ENCODE data around the gene CRYBG2. TPM values are rescaled to one million over a fixed set of nuclear protein-coding genes. Genes with fewer than 3 reads are reported as not detected.

CRYBG2 gene
- total and polyA plus RNA-seq, 2 of the 13 experiments (the other 11 are each of a cell fraction or from before 2014, with no cell fraction given) = 1.3 to 2.9 TPM

DNA sequence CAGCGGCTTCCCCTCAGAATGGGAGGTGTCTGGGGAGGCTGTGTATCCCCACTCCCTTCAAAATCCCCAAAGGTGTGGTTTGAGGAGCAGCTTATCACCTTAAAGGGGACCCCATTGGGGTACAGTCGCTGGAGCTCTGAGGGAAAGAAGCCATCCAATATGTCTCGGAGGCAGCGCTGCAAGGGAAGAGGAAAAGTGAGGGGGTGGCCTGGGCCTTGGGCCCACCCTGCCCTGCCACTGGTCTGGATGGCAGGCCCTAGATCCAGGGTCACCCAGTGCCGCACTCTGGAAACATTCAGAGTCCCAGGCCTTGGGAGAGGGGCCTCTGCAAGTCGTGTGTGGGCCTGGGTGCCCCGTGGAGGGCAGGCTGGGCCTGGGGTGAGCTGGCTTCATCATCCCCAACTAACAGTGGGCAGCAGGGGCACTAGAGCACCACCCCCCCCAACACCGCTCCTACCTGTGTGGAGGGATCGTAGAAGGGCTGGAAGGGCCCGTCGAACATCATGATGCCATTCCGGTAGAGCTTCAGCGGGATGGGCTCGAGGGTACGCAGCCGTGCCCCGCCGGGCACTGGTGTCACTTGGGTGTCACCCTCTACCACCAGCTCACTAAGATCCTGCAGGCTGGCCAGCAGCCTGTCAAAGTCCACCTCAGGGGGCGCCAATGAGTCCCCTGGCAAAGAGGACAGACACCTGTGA lies 68.4 kb downstream of the CRYBG2 start (continued):
- TF ChIP-seq, protein P1, sequence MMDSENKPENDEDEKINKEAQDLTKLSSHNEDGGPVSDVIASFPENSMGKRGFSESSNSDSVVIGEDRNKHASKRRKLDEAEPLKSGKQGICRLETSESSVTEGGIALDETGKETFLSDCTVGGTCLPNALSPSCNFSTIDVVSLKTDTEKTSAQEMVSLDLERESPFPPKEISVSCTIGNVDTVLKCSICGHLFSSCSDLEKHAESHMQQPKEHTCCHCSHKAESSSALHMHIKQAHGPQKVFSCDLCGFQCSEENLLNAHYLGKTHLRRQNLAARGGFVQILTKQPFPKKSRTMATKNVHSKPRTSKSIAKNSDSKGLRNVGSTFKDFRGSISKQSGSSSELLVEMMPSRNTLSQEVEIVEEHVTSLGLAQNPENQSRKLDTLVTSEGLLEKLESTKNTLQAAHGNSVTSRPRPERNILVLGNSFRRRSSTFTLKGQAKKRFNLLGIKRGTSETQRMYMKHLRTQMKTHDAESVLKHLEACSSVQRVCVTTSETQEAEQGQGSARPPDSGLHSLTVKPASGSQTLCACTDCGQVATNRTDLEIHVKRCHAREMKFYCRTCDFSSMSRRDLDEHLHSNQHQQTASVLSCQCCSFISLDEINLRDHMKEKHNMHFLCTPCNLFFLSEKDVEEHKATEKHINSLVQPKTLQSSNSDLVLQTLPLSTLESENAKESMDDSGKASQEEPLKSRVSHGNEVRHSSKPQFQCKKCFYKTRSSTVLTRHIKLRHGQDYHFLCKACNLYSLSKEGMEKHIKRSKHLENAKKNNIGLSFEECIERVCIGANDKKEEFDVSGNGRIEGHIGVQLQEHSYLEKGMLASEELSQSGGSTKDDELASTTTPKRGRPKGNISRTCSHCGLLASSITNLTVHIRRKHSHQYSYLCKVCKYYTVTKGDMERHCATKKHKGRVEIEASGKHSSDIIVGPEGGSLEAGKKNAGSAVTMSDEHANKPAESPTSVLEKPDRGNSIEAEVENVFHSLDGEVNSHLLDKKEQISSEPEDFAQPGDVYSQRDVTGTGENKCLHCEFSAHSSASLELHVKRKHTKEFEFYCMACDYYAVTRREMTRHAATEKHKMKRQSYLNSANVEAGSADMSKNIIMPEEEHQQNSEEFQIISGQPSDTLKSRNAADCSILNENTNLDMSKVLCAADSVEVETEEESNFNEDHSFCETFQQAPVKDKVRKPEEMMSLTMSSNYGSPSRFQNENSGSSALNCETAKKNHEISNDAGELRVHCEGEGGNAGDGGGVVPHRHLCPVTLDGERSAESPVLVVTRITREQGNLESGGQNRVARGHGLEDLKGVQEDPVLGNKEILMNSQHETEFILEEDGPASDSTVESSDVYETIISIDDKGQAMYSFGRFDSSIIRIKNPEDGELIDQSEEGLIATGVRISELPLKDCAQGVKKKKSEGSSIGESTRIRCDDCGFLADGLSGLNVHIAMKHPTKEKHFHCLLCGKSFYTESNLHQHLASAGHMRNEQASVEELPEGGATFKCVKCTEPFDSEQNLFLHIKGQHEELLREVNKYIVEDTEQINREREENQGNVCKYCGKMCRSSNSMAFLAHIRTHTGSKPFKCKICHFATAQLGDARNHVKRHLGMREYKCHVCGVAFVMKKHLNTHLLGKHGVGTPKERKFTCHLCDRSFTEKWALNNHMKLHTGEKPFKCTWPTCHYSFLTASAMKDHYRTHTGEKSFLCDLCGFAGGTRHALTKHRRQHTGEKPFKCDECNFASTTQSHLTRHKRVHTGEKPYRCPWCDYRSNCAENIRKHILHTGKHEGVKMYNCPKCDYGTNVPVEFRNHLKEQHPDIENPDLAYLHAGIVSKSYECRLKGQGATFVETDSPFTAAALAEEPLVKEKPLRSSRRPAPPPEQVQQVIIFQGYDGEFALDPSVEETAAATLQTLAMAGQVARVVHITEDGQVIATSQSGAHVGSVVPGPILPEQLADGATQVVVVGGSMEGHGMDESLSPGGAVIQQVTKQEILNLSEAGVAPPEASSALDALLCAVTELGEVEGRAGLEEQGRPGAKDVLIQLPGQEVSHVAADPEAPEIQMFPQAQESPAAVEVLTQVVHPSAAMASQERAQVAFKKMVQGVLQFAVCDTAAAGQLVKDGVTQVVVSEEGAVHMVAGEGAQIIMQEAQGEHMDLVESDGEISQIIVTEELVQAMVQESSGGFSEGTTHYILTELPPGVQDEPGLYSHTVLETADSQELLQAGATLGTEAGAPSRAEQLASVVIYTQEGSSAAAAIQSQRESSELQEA (CRISPR knock-in tag; IDR thresholded peaks at IDR 0.05; ENCODE audit: not compliant biosample characterization) = peak; percentile 48
- no peak for TF ChIP-seq TBX3 (IDR thresholded peaks at IDR 0.05; ENCODE audit: borderline replicate concordance)
- TF ChIP-seq, protein P2, sequence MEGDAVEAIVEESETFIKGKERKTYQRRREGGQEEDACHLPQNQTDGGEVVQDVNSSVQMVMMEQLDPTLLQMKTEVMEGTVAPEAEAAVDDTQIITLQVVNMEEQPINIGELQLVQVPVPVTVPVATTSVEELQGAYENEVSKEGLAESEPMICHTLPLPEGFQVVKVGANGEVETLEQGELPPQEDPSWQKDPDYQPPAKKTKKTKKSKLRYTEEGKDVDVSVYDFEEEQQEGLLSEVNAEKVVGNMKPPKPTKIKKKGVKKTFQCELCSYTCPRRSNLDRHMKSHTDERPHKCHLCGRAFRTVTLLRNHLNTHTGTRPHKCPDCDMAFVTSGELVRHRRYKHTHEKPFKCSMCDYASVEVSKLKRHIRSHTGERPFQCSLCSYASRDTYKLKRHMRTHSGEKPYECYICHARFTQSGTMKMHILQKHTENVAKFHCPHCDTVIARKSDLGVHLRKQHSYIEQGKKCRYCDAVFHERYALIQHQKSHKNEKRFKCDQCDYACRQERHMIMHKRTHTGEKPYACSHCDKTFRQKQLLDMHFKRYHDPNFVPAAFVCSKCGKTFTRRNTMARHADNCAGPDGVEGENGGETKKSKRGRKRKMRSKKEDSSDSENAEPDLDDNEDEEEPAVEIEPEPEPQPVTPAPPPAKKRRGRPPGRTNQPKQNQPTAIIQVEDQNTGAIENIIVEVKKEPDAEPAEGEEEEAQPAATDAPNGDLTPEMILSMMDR (CRISPR knock-in tag; IDR thresholded peaks at IDR 0.05) = peak; percentile 64
- TF ChIP-seq NPAS2 (CRISPR knock-in tag; IDR thresholded peaks at IDR 0.05; ENCODE audit: borderline replicate concordance) = no peak
- TF ChIP-seq ZNF589 (CRISPR knock-in tag; conservative IDR thresholded peaks at IDR 0.05) = no peak
- peak; percentile 15 for TF ChIP-seq HNRNPLL (IDR thresholded peaks at IDR 0.05; ENCODE audit: low read depth, low read length, poor library complexity, severe bottlenecking)
- TF ChIP-seq SMAD3 (CRISPR knock-in tag; IDR thresholded peaks at IDR 0.05) = no peak
- TF ChIP-seq, protein P3, sequence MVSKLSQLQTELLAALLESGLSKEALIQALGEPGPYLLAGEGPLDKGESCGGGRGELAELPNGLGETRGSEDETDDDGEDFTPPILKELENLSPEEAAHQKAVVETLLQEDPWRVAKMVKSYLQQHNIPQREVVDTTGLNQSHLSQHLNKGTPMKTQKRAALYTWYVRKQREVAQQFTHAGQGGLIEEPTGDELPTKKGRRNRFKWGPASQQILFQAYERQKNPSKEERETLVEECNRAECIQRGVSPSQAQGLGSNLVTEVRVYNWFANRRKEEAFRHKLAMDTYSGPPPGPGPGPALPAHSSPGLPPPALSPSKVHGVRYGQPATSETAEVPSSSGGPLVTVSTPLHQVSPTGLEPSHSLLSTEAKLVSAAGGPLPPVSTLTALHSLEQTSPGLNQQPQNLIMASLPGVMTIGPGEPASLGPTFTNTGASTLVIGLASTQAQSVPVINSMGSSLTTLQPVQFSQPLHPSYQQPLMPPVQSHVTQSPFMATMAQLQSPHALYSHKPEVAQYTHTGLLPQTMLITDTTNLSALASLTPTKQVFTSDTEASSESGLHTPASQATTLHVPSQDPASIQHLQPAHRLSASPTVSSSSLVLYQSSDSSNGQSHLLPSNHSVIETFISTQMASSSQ (IDR thresholded peaks at IDR 0.05; ENCODE audit: low read depth) = no peak
- TF ChIP-seq, protein P3 (CRISPR knock-in tag; IDR thresholded peaks at IDR 0.05; ENCODE audit: borderline replicate concordance) = 0 out of 2 replicates have a peak, but pooled peaks have one; percentile 41
- no peak; the same call in 1 of the 2 replicates for TF ChIP-seq CBX5 (CRISPR knock-in tag; IDR thresholded peaks at IDR 0.05; ENCODE audit: borderline replicate concordance)
- peak; percentile 28; the same call in 1 of the 2 replicates for TF ChIP-seq PITX1 (CRISPR knock-in tag; IDR thresholded peaks at IDR 0.05)
- TF ChIP-seq, protein P4, sequence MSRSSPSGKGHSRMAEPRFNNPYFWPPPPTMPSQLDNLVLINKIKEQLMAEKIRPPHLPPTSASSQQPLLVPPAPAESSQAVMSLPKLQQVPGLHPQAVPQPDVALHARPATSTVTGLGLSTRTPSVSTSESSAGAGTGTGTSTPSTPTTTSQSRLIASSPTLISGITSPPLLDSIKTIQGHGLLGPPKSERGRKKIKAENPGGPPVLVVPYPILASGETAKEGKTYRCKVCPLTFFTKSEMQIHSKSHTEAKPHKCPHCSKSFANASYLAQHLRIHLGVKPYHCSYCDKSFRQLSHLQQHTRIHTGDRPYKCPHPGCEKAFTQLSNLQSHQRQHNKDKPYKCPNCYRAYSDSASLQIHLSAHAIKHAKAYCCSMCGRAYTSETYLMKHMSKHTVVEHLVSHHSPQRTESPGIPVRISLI (CRISPR knock-in tag; IDR thresholded peaks at IDR 0.05; ENCODE audit: borderline replicate concordance) = no peak
